HL-60 (cell line): Measurements from ENCODE around the gene ERCC3.

ENCODE experiments used
- DNase-seq, 2 experiments: peaks; one replicate each; pipeline ENCODE4 v3.0.0-alpha.2; 2010 to 2020; ENCODE audit warnings: low read depth in 1 of 2, low spot score in 1 of 2
- H3K27ac ChIP-seq: fragments of 250-450 bp; sonication (Bioruptor Pico); replicated peaks from 2 replicates; pipeline ENCODE4 v1.5.1; 2020; ENCODE audit warnings: mild to moderate bottlenecking, moderate library complexity
- H3K27me3 ChIP-seq: fragments of 250-450 bp; sonication (Bioruptor Pico); 2 replicates; pipeline ENCODE4 v1.5.1; 2021; ENCODE audit warnings: mild to moderate bottlenecking, moderate library complexity; ENCODE audit not compliant: insufficient read depth, poor library complexity, severe bottlenecking
- H3K4me3 ChIP-seq: replicated peaks from 2 replicates; pipeline ENCODE4 v1.5.1; 2011; ENCODE audit warnings: mild to moderate bottlenecking, control low read depth, low read length; ENCODE audit not compliant: insufficient read depth
- GABPA ChIP-seq: IDR thresholded peaks from 2 replicates; pipeline ENCODE4 v1.6.1; 2012; ENCODE audit warnings: low read depth
- POLR2AphosphoS5 ChIP-seq: IDR thresholded peaks from 2 replicates; pipeline ENCODE4 v1.6.1; 2012; ENCODE audit warnings: low read depth
- SPI1 ChIP-seq: IDR thresholded peaks from 2 replicates; pipeline ENCODE4 v1.6.1; 2012; ENCODE audit warnings: low read depth, mild to moderate bottlenecking, borderline replicate concordance
- TF ChIP-seq, protein P1 (sequence below): IDR thresholded peaks from one replicate; pipeline ENCODE4 v1.5.1; 2011; ENCODE audit warnings: low read length, control low read depth, inconsistent platforms; ENCODE audit not compliant: insufficient read depth
- TF ChIP-seq, protein P2 (sequence below): IDR thresholded peaks from 2 replicates; pipeline ENCODE4 v1.6.1; 2012; ENCODE audit warnings: low read depth; ENCODE audit not compliant: insufficient replicate concordance

Gene ERCC3

DNA sequence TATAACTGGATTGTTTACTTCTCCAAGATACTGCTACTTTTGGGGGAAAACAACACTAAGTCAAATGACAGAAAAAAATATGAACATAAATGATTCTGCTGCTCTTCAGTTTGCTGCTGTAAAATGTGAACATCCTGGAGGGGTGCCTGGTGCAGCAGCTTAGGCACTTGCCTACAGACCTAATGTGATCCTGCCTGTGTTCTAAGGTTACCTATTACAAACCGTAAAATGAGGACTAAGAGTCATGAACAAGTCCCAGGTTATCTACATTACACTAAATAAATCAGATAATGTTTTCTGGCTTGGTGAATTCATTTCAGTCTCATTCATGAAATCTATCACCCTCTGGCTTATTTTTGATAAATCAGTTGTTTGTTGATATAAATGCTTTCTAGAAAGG is 38.4 kb upstream of the ERCC3 start:
- no peak overlapping the region for H3K27ac ChIP-seq
- DNase-seq = no peak
- H3K4me3 ChIP-seq = no peak overlapping the region
- TF ChIP-seq GABPA = no peak
- no peak for TF ChIP-seq POLR2AphosphoS5
- H3K27me3 ChIP-seq = no peaks in the 10 kb centered on the region

DNA sequence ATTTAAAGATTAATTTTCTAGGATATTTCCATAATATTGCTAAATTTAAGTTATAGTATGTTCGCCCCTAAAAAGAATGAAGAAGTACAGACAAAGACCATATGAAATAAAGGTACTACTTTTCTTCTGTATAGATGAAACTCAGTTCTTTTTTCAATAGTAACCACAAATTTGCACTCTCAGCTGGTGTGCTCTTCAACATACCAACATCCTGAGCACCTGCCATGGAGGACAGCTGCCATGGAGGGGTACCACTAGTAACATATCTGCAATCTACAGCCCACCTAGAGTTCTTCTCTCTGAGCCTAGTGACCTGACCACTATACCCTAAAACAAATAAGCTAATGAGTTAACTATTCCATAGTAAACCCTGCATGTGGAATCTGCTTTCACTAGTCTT is 36.8 kb upstream of the ERCC3 start:
- TF ChIP-seq POLR2AphosphoS5 (no peak), SPI1 (no peak), GABPA (no peak)
- TF ChIP-seq, protein P1, sequence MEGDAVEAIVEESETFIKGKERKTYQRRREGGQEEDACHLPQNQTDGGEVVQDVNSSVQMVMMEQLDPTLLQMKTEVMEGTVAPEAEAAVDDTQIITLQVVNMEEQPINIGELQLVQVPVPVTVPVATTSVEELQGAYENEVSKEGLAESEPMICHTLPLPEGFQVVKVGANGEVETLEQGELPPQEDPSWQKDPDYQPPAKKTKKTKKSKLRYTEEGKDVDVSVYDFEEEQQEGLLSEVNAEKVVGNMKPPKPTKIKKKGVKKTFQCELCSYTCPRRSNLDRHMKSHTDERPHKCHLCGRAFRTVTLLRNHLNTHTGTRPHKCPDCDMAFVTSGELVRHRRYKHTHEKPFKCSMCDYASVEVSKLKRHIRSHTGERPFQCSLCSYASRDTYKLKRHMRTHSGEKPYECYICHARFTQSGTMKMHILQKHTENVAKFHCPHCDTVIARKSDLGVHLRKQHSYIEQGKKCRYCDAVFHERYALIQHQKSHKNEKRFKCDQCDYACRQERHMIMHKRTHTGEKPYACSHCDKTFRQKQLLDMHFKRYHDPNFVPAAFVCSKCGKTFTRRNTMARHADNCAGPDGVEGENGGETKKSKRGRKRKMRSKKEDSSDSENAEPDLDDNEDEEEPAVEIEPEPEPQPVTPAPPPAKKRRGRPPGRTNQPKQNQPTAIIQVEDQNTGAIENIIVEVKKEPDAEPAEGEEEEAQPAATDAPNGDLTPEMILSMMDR = no peak
- TF ChIP-seq, protein P2, sequence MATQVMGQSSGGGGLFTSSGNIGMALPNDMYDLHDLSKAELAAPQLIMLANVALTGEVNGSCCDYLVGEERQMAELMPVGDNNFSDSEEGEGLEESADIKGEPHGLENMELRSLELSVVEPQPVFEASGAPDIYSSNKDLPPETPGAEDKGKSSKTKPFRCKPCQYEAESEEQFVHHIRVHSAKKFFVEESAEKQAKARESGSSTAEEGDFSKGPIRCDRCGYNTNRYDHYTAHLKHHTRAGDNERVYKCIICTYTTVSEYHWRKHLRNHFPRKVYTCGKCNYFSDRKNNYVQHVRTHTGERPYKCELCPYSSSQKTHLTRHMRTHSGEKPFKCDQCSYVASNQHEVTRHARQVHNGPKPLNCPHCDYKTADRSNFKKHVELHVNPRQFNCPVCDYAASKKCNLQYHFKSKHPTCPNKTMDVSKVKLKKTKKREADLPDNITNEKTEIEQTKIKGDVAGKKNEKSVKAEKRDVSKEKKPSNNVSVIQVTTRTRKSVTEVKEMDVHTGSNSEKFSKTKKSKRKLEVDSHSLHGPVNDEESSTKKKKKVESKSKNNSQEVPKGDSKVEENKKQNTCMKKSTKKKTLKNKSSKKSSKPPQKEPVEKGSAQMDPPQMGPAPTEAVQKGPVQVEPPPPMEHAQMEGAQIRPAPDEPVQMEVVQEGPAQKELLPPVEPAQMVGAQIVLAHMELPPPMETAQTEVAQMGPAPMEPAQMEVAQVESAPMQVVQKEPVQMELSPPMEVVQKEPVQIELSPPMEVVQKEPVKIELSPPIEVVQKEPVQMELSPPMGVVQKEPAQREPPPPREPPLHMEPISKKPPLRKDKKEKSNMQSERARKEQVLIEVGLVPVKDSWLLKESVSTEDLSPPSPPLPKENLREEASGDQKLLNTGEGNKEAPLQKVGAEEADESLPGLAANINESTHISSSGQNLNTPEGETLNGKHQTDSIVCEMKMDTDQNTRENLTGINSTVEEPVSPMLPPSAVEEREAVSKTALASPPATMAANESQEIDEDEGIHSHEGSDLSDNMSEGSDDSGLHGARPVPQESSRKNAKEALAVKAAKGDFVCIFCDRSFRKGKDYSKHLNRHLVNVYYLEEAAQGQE = no peak
- no peak overlapping the region for H3K27ac ChIP-seq
- H3K27me3 ChIP-seq = no peaks in the 10 kb centered on the region
- DNase-seq = no peak
- H3K4me3 ChIP-seq = no peak overlapping the region

DNA sequence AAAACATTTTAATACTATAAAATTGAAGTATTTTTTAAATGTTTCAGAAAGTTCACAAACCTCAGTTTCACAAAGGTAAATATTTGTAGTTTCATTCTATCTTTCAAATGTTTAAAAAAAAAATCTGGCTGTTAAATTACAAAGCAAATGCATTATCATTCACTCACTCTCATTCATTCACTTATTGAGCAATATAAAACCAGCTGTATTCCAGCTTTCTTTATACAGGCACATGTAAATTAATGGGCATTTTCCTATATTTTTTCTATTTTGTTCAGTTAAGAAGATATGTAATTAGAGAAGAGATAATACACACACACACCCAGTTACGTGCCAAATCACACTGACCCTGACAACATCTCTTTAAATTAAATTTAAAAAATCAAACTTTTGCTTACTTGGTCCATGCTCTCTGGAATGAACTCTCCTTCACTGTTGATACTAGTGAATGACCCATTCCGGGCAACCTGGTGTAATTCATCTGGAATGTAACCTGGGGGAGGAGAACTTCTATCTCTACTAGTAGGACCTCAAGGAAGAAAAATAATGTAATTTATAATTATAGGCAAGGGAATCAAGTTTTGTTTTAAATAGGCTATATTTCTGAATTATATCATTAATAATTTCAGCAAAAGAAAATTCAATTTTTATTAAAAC is 32.5 kb upstream of the ERCC3 start:
- H3K4me3 ChIP-seq = no peak overlapping the region
- H3K27ac ChIP-seq = no peak overlapping the region
- no peak for DNase-seq
- no peak for TF ChIP-seq SPI1
- TF ChIP-seq GABPA = no peak
- no peaks in the 10 kb centered on the region for H3K27me3 ChIP-seq

DNA sequence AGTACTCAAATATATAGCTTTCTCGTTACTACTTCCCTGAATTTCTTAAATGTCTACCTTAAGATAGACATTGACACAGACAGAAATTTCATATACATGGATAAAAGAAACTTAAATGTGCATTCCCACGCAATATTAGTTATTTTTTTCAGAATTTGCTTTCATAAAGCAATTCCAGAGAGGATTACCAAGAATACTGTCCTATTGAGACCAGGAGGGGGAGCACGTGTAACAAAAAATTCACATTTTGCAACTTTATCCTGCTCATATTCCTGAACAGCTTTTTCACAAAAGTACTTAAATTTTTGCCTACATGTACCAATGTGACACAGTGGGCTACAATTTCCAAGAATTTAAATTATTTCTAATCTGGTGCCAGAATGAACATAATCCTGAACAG is 30.7 kb upstream of the ERCC3 start:
- TF ChIP-seq, protein P2 = no peak
- TF ChIP-seq, protein P1 = peak; percentile 26
- peak in 1 of 2 experiments; percentile 16 for DNase-seq
- H3K4me3 ChIP-seq = no peak overlapping the region
- H3K27me3 ChIP-seq = no peaks in the 10 kb centered on the region
- no peak overlapping the region for H3K27ac ChIP-seq

DNA sequence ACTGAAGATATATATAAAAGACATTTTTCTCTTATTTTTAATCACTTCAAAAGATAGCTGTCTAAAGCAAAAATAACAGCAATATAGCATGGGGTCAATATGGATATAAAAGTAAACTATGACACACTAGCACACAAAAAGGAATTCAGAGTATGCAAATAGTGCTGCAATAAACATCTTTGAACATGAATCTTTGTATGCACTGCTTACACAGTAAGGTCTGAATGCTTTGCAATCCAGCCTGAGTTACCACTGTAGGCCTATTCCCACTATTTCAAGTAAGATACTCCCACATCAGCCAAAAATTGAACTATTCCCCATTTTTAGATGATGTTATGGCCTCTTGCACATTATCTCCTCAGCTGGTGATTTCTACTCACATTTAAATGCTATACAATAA is 27.4 kb upstream of the ERCC3 start:
- H3K27me3 ChIP-seq = no peaks in the 10 kb centered on the region
- no peak overlapping the region for H3K4me3 ChIP-seq
- DNase-seq = no peak
- TF ChIP-seq POLR2AphosphoS5 (no peak), SPI1 (no peak), GABPA (no peak)
- TF ChIP-seq, protein P1 = no peak
- TF ChIP-seq, protein P2 = no peak
- no peak overlapping the region for H3K27ac ChIP-seq
